Ovary (tissue), 9 donors: ENCODE results near the gene RPL5. TPM values are rescaled to one million over a fixed set of nuclear protein-coding genes. Genes with fewer than 3 reads are reported as not detected.

ENCODE experiments used
- DNase-seq, 5 donors: peaks; one replicate each; pipeline ENCODE4 v3.0.0-alpha.2; 2019 to 2020
- H3K27ac ChIP-seq, 2 donors: fragments of 200-600 bp; one replicate each; pipeline versions ENCODE4 v1.5.1 to v1.8.0; 2019 to 2022
- H3K27me3 ChIP-seq: fragments of 200-600 bp; one replicate; pipeline ENCODE4 v1.8.0; 2022
- H3K36me3 ChIP-seq: fragments of 200-600 bp; sonication (generic); one replicate; pipeline ENCODE4 v1.5.1; 2019
- H3K4me1 ChIP-seq: one replicate; pipeline ENCODE4 v1.8.1; 2013; ENCODE audit warnings: mild to moderate bottlenecking, moderate library complexity; ENCODE audit not compliant: insufficient read depth
- H3K4me3 ChIP-seq: fragments of 200-600 bp; sonication (generic); one replicate; pipeline ENCODE4 v1.5.1; 2017
- H3K9me3 ChIP-seq, 2 donors: fragments of 200-600 bp in 1 of 2; sonication (generic) in 1 of 2; one replicate each; pipeline versions ENCODE4 v1.5.1 to v1.8.1; 2013 to 2019; ENCODE audit warnings: mild to moderate bottlenecking in 1 of 2, moderate library complexity in 1 of 2
- CTCF ChIP-seq, 3 donors: fragments of 450-650 bp in 2 of 3; fragments of 200-600 bp in 1 of 3; IDR thresholded peaks; one replicate each; pipeline versions ENCODE4 v1.5.1 to v1.8.0; 2016 to 2022; ENCODE audit warnings: antibody characterized with exemption in 3 of 3, mild to moderate bottlenecking in 1 of 3
- EP300 ChIP-seq: sonication (generic); formaldehyde crosslinking; IDR thresholded peaks from one replicate; pipeline ENCODE4 v1.6.1; 2017; ENCODE audit warnings: antibody characterized with exemption
- POLR2A ChIP-seq: fragments of 450-650 bp; IDR thresholded peaks from one replicate; pipeline ENCODE4 v1.6.1; 2017; ENCODE audit warnings: antibody characterized with exemption, mild to moderate bottlenecking, moderate library complexity
- WGBS, 3 donors: extraction: QIAGEN DNeasy Blood & Tissue Kit in 1 of 3; methylation state at CpG; one replicate each; pipeline versions ENCODE4 v1.1.5 to v1.1.7; 2013 to 2017; 5-methylcytosine and 5-hydroxymethylcytosine counted together
- intact Hi-C, 4 donors: fragments of 100-400 bp; cut with DNase I; formaldehyde crosslinking; loops; one replicate each; pipeline versions ENCODE4 v1.11.0 to v1.15.1; 2022 to 2023
- polyA plus RNA-seq, 2 donors: library from polyadenylated mRNA; stranded (reverse); fragments of 200-250 nt in 1 of 2; fragments of 350-450 nt in 1 of 2; fragmentation: Illumina TruSeq in 1 of 2; extraction: RNeasy Lipid Tissue Mini Kit (QIAGEN cat#74804) in 1 of 2; gene quantifications; one replicate each; pipeline ENCODE4 v1.2.3, GENCODE V29; 2013 to 2014
- total RNA-seq, 7 donors: library from RNA; depleted of rRNA in 2 of 7; stranded (reverse); fragments of >200 nt in 2 of 7; fragmentation: NEBNext Ultra II Directional in 3 of 7; extraction: Animal tissue kit (Norgen Biotek cat#: 25700) in 3 of 7; gene quantifications; one replicate each; pipeline versions ENCODE4 v1.1.0 to v1.2.4, GENCODE V29; 2016 to 2023
- donor health status: DM: no; HTN: no; CAD: no; lungs with moderate emphysema.
- donor health status: DM: no; HTN: no; CAD: no.
- donor health status: Bipolar disorder and iron deficiency.
- donor health status: DM: yes; HTN: yes; CAD: no.
- donor health status: DM: no; HTN: no; CAD: no.
- donor health status: DM: yes; HTN: yes; CAD: no.

The RPL5 gene
- total and polyA plus RNA-seq, 9 donors, result 1,987 to 4,964 (median 3,329) TPM

- WGBS, 3 donors, result 71 to 85% (median 81%) methylated on average over 5 of the region's 5 CpGs
- H3K36me3 ChIP-seq, result no peaks in the 10 kb centered on the region
- H3K4me1 ChIP-seq, result no peaks in the 10 kb centered on the region
- TF ChIP-seq CTCF (IDR thresholded peaks at IDR 0.05) (no peak), EP300 (no peak), POLR2A (no peak)
- DNase-seq, result no peak
- H3K9me3 ChIP-seq, result no peaks in the 10 kb centered on the region
- H3K4me3 ChIP-seq, result no peak overlapping the region
- no peaks in the 10 kb centered on the region for H3K27me3 ChIP-seq
- H3K27ac ChIP-seq, result no peak overlapping the region
- intact Hi-C loops, result no loop called here
Measured at GRCh38 chr1:92786111-92786901, 45.5 kb upstream of the RPL5 start.

- intact Hi-C loops, result no loop called here
- H3K4me3 ChIP-seq, result no peak overlapping the region
- DNase-seq, result no peak
- no peaks in the 10 kb centered on the region for H3K27me3 ChIP-seq
- H3K4me1 ChIP-seq, result no peaks in the 10 kb centered on the region
- no peak for TF ChIP-seq CTCF (IDR thresholded peaks at IDR 0.05)
- no peak overlapping the region for H3K27ac ChIP-seq
- H3K36me3 ChIP-seq, result no peaks in the 10 kb centered on the region
- no peaks in the 10 kb centered on the region for H3K9me3 ChIP-seq
Measured at GRCh38 chr1:92790081-92790480, 41.8 kb upstream of the RPL5 start.

DNA sequence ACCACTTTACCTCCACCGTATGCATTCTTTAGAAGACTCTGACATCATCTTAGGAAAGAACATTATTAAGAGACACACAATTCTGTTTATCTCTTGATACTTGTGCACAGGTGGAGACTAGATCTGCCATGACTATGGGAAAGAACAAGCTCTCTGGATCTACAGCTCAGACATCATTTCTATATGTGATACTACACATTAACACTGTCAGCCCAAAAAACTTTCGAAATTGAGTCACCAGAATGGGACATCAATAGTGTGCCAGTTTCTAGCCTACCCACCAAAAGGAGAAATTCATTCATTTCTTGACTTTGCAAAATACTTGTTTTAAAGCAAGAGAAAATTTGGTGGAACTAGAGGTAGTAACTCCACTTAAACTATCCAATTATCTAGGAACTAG is 41.0 kb upstream of the RPL5 start:
- Histone ChIP-seq H3K9me3 (no peaks in the 10 kb centered on the region), H3K4me3 (no peak overlapping the region), H3K36me3 (no peaks in the 10 kb centered on the region), H3K27ac (no peak overlapping the region), H3K27me3 (no peaks in the 10 kb centered on the region), H3K4me1 (no peaks in the 10 kb centered on the region)
- intact Hi-C loops, result no loop called here
- DNase-seq, result no peak
- TF ChIP-seq POLR2A (no peak), CTCF (IDR thresholded peaks at IDR 0.05) (no peak), EP300 (no peak)
- WGBS, 3 donors, result 89 to 94% (median 89%) methylated on average over 2 of the region's 2 CpGs

DNA sequence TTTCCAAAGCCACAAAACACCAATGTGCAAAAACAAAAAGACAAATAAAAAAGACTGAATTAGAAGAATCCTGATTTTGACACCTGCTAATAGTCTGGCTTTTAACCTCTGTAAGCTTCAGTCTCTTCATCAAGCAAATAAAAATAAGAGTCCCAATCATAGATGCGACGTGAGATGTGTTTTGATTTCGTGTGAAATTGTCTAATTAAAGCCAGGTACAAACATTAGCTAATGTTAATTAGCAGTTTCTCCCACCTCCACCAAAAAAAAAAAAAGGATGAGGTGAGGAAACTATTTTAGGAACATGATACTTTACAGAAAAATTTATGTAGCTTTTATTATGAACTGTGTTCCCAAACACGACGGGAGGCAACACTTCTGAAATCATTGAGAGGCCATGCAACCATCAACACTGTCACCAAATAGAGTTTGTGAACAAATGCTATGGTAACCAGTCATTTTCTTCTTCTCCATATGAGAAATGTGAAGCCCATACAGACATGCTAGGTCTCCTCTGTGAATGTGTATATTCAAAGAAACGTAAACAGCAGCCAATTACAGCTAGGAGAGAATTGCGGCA is 40.3 kb upstream of the RPL5 start:
- Histone ChIP-seq H3K4me1 (no peaks in the 10 kb centered on the region), H3K4me3 (no peak overlapping the region), H3K27me3 (no peaks in the 10 kb centered on the region), H3K36me3 (no peaks in the 10 kb centered on the region), H3K9me3 (no peaks in the 10 kb centered on the region), H3K27ac (no peak overlapping the region)
- TF ChIP-seq POLR2A (no peak), EP300 (no peak), CTCF (IDR thresholded peaks at IDR 0.05) (no peak)
- intact Hi-C loops, result no loop called here
- WGBS, 3 donors, result 34 to 45% (median 42%) methylated on average over 7 of the region's 7 CpGs
- DNase-seq, result no peak
